ENCODE results near the gene GGA1.

GRCh38 chr22:37624876-37625275 is 16.2 kb downstream of the GGA1 start:
- TF ChIP-seq CTCF (IDR thresholded peaks at IDR 0.05; ENCODE audit: low read depth, low read length) (no peak), POLR2A (IDR thresholded peaks at IDR 0.05; ENCODE audit: extremely low read depth, insufficient read length) (no peak), MYC (IDR thresholded peaks at IDR 0.05; ENCODE audit: low read depth, low read length) (no peak), MAX (IDR thresholded peaks at IDR 0.05; ENCODE audit: low read depth, low read length) (no peak)
